ENCODE measurements around the gene SCAF1.
"Not testable (repeated sequence)": the region's sequence is repeated elsewhere in the genome, so short reads cannot be mapped to it uniquely, and the experiment has no call there.

SCAF1 gene

GRCh38 chr19:49616945-49617344 is 25.1 kb upstream of the SCAF1 start:
- DNase-seq, result no peak

DNA sequence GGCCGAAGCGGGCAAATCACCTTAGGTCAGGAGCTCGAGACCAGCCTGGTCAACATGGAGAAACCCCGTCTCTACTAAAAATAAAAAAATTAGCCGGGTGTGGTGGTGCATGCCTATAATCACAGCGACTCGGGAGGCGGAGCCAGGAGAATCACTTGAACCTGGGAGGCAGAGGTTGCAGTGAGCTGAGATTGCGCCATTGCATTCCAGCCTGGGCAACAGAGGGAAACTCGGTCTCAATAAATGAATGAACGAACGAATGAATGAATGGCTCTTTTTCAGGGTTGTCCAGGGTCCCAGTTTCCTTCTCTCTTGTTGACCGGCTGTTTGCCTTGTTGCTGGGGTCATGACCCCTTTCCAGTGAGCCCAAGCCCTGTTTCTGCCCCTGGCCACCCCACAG is 24.1 kb upstream of the SCAF1 start:
- not testable (repeated sequence) for DNase-seq

DNA sequence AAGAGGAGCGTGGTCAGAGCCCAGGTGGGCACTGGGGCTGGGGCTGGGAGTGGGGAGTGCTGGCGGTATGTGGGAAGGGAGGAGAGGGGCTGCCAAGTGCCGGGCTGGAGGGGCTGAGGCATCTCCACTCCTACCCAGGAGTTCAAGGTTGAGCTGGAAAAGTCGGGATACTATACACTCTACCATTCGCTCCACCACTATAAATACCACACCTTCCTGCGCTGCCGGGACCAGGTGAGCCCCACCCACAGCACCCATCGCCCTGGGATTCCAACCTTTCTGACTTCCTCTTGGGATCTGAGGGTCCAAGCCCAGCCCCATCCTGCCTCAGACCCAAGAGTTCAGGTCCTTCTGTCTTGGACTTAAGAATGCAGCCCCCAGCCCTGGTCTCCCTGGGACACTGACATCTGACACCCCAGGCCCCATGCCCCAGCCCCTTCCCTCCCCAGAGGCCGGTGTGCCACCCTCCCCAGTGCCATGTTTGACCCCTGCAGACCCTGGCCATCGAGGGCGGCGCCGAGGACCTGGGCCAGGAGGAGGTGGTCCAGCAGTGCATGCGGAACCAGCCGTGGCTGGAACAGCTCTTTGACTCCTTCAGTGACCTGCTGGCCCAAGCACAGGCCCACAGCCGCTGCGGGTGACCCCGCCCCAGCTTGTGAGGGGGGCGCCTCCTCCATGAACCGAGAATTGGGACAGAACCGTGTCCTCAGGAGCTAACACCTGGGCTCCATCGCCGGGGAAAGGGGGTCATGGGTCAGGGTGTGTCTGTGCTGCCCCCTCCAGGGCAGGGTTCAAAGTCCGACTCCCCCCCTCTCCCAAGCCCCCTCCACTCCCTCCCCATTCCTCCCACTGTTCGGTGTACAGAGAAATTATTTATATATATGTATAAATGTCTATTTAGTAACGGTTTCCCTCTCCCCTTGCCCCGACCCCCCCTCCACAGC is 16.8 kb upstream of the SCAF1 start:
- no peak for DNase-seq

DNA sequence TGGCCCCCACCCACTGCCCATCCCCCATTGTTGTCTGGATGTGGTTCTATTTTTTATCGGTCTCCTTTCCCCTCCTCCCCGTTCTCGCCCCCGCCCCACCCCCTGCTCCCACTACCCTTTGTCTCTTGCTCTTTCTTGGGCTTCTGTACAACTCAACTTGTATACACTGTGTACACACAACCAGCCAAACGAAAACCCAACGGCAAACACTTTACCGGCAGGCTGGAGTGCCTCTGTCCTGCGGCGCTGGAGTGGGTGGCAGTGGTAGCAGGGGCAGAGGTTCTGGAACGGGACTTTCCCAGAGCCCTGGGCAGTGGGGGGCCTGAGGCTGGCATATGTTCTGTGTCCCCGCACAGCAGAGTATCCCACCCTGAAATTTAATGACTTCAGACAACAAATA is 15.8 kb upstream of the SCAF1 start:
- DNase-seq, result no peak

DNA sequence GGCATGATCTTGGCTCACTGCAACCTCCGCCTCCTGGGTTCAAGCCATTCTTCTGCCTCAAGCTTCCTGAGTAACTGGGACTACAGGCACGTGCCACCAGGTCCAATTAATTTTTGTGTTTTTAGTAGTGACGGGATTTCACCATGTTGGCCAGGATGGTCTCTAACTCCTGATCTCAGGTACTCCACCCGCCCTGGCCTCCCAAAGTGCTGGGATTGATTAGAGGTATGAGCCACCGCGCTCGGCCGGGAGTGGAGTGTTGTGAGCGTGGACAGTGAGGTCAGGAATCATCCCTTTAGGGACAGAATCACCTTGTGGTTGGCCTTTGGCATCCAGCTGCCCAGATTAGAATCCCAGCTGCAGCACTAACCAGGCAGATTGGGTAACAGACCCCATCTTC is 12.3 kb upstream of the SCAF1 start:
- no peak for DNase-seq

- no peak for DNase-seq
Measured at GRCh38 chr19:49631014-49631588, 10.9 kb upstream of the SCAF1 start.

DNA sequence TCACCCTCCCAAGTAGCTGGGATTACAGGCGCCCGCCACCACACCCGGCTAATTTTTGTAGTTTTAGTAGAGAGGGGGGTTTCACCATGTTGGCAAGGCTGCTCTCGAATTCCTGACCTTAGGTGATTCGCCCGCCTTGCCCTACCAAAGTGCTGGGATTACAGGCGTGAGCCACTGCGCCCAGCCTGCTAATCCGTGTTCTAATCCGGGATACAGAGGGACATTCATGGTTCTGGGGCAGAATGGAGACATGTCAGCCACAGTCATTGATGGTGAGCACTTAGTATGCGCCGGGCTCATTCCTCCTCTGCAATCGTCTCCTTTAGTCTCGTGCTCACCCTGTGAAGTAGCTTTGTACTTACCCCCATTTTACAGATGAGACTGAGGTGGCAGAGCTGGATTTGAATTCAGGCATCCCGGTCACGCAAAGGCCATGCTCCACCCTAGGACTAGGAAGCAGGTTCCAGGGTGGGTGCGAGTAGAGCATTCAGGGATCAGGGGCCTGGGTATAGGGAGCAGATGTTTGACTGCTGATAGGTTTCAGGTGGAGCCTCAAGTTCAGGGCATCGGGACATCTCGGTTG is 10.3 kb upstream of the SCAF1 start:
- no peak for DNase-seq

GRCh38 chr19:49632576-49632975 is 9.4 kb upstream of the SCAF1 start:
- no peak for DNase-seq

DNA sequence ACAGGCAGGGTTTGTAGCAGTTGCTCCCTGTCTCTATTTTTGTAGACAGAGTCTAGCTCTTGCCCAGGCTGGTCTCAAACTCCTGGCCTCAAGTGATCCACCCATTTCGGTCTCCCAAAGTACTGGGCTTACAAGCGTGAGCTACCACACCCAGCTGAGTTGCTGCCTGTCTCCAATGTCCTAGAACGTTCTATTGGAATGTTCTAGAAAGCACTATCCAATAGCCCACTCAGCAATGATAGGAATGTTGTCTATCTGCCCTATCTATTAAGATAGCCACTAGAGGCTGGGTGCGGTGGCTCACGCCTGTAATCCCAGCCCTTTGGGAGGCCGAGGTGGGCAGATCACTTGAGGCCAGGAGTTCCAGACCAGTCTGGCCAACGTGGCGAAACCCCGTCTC is 8.7 kb upstream of the SCAF1 start:
- not testable (repeated sequence) for DNase-seq

GRCh38 chr19:49635530-49636232 is 6.3 kb upstream of the SCAF1 start:
- DNase-seq, result no peak

DNA sequence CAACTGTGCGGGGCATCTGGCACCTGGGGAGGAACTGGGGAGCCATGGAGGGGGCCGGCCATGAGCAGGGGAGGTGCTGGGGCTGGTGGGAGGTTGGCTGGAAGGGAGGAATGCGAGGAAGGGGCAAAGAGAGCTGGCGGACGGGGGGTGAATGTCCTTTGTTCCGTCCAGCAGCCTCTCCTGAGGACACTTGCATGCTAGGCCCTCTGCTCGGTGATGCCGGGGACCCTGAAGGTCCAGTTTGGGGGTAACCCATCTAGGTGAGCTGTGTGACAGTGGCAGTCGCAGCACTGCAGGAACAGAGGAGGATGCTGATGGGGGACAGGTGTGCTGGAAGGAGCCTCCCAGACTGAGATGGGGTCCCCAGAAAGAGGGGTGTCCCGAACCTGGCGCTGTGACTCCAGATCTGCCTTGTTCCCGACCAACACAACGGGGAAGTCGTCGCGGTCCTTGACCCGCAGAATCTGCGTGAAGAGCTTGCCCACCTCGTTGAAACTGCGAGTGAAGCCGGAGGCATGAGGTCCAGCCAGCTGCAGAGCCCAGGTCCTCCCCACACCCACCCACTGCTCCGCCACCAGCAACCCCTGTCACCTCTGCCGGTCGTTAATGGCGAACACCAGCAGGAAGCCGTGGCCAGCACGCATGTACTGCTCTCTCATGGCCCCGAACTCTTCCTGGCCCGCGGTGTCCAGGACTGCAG is 5.6 kb upstream of the SCAF1 start:
- DNase-seq, result no peak

- DNase-seq, result no peak
Measured at GRCh38 chr19:49637821-49638738, 3.9 kb upstream of the SCAF1 start.

DNA sequence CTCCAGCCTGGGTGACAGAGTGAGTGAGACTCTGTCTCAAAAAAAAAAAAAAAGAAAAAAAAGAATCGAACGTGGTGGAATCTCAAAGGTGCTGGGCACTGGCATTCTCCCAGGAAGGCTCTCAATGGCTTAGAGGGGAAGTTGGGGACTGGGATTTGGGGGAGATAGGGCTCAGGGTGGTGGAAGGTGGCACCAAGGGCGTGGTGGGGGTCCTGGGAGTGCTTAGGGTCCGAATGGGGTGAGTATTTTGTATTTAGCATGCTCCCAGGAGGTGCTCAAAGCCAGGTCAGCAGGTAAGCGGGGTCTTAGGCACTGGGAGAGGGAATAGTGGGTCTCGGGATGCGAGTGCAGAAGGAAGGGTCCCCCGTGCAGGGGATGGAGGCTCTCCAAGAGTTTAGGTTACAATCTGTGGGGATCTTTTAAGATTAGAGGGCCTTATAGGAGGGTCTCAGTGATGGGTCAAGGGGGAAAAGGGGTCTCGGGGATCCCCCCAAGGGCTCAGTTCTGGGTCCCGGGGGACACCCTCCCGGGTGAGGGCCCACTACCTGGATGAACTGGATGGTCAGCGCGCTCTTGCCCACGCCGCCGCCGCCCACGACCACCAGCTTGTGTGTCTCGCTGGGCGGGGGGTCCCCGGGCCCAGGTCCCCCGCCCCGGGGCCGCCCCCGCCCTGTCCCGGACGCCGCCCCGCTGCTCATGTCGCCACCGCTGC is 2.5 kb upstream of the SCAF1 start:
- DNase-seq, result no peak

GRCh38 chr19:49640113-49640898 is 1.7 kb upstream of the SCAF1 start, which contains the start of gene RRAS:
Gene RRAS (minus strand): TSS chr19:49640143. CDS start chr19:49640098, 45 bp downstream.
- DNase-seq, result peak; percentile 100

DNA sequence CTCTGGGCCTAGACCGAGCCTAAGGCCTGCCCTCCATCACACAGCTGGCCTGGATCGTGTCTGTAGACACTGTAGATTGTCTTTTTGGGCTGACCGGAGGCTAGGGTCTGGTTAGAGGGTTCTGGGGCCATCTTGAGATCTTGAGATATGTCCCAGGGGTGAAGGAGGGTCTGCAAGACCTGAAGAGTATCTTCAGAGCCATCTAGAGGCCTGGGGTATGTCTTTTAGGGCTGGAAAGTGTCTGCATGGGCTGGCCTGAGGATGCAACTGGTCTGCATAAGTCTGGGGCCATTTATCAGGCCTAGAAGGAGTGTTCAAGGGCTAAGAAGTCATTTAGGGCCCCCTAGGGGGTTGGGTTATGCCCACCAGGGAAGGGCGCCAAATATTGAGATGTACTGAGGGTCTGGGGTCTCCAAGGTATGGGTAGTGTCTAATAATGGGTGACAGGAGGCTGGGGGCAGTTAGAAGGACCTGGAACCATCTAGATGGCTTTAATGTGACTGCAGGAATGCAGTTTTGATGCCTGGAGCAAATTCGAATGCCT is 555 bp downstream of the SCAF1 start:
- no peak for DNase-seq

- no peak for DNase-seq
Measured at GRCh38 chr19:49643466-49643865, 1.5 kb downstream of the SCAF1 start.

GRCh38 chr19:49645592-49645991 is 3.6 kb downstream of the SCAF1 start:
- DNase-seq, result no peak

- DNase-seq, result no peak
Measured at GRCh38 chr19:49645995-49646394, 4.0 kb downstream of the SCAF1 start.

GRCh38 chr19:49646586-49646985 is 4.6 kb downstream of the SCAF1 start:
- no peak for DNase-seq

All from NCI-H446 treated with DMSO at 0.1 percent for 48 hours (cell line).